Lower leg skin (tissue), 3 donors: Measurements from ENCODE around the gene LIN52.

Source experiments
- CTCF ChIP-seq, 3 donors: fragments of 450-650 bp; IDR thresholded peaks; one replicate each; pipeline ENCODE4 v1.5.1; 2016; ENCODE audit warnings: antibody characterized with exemption in 3 of 3, mild to moderate bottlenecking in 3 of 3, moderate library complexity in 2 of 3
- POLR2A ChIP-seq, 2 donors: fragments of 450-650 bp; IDR thresholded peaks; one replicate each; pipeline ENCODE4 v1.6.1; 2016 to 2017; ENCODE audit warnings: antibody characterized with exemption in 2 of 2, mild to moderate bottlenecking in 1 of 2, moderate library complexity in 1 of 2

DNA sequence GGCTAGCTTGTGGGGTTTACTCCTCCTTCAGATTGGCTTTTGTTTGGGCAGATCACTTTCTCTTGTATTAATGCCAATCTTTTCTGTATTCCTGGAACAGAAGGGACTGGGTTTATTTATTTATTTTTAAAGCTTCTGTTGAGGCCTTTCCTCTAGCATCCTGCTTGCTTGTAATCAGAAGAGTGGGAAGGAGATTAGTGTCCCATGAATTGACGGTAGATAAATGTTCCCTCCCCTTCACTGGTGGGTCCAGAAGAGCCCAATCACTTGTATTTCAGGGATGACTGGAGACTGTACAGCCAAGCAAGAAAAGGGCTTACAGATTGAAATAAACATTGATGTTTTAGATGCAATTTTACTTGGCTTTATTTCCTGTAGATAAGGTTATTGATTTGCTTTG lies 71.0 kb downstream of the LIN52 start:
- TF ChIP-seq POLR2A (IDR thresholded peaks at IDR 0.05) (no peak), CTCF (IDR thresholded peaks at IDR 0.05) (no peak)
